PC-3 (cell line): ENCODE measurements around the gene SPRY4. TPM values are rescaled to one million over a fixed set of nuclear protein-coding genes. Genes with fewer than 3 reads are reported as not detected.

Source experiments
- ATAC-seq: fragments of 200-7000 bp; cut with Tn5 transposase; 2 replicates; pipeline ENCODE4 v1.9.1; 2020; ENCODE audit warnings: mild to moderate bottlenecking, moderate library complexity
- BruUV-seq: library from RNA; stranded (reverse); fragments of 400-500 nt; replicated peaks from 2 replicates; lab custom pipeline; 2021; lab: Mats Ljungman, UMichigan
- CTCF ChIA-PET: fragments of 300-600 bp; sonication (Branson Sonifier 250); formaldehyde crosslinking; loops from one replicate; lab custom pipeline; 2022; ENCODE audit warnings: antibody characterized with exemption; lab: Charles Lee
- POLR2A ChIA-PET: fragments of 300-600 bp; sonication (Branson Sonifier 250); formaldehyde crosslinking; loops from one replicate; lab custom pipeline; 2022; ENCODE audit warnings: antibody characterized with exemption; ENCODE audit not compliant: unreplicated experiment; lab: Charles Lee
- DNase-seq: peaks from one replicate; pipeline ENCODE4 v3.0.0-alpha.2; 2015
- H2AFZ ChIP-seq: fragments of 300-600 bp; sonication (generic); 2 replicates; pipeline ENCODE4 v1.6.0; 2016; ENCODE audit warnings: antibody characterized with exemption, low read length
- H3F3A ChIP-seq: fragments of 300-600 bp; sonication (generic); one replicate; pipeline ENCODE4 v1.6.0; 2017; ENCODE audit warnings: antibody characterized with exemption, low read length, control low read depth, mild to moderate bottlenecking; ENCODE audit not compliant: unreplicated experiment
- H3K27ac ChIP-seq: fragments of 300-600 bp; sonication (generic); 2 replicates; pipeline ENCODE4 v1.5.1; 2016; ENCODE audit warnings: mild to moderate bottlenecking, low read length
- H3K27me3 ChIP-seq: fragments of 300-600 bp; sonication (generic); 2 replicates; pipeline ENCODE4 v1.6.1; 2016; ENCODE audit warnings: low read length, mixed read lengths
- H3K36me3 ChIP-seq: fragments of 300-600 bp; sonication (generic); 2 replicates; pipeline ENCODE4 v1.6.1; 2016; ENCODE audit warnings: low read depth, mixed run types, low read length, mixed read lengths
- H3K4me1 ChIP-seq: fragments of 300-600 bp; sonication (generic); 2 replicates; pipeline ENCODE4 v1.5.1; 2016; ENCODE audit warnings: low read length; ENCODE audit not compliant: insufficient read depth
- H3K4me2 ChIP-seq: fragments of 300-600 bp; sonication (generic); 2 replicates; pipeline ENCODE4 v1.6.0; 2016; ENCODE audit warnings: low read length
- H3K4me3 ChIP-seq: fragments of 300-600 bp; sonication (generic); 2 replicates; pipeline ENCODE4 v1.5.1; 2016; ENCODE audit warnings: mild to moderate bottlenecking, low read length, mixed read lengths
- H3K79me2 ChIP-seq: fragments of 300-600 bp; sonication (generic); 2 replicates; pipeline ENCODE4 v1.6.1; 2017; ENCODE audit warnings: low read length, mixed read lengths
- H3K9ac ChIP-seq: fragments of 300-600 bp; sonication (generic); 2 replicates; pipeline ENCODE4 v1.6.0; 2016; ENCODE audit warnings: mild to moderate bottlenecking, low read length
- H3K9me2 ChIP-seq: fragments of 300-600 bp; sonication (generic); replicated peaks from 2 replicates; pipeline ENCODE4 v1.6.1; 2016; ENCODE audit warnings: mixed run types, low read length, mixed read lengths
- H3K9me3 ChIP-seq: fragments of 300-600 bp; sonication (generic); 2 replicates; pipeline ENCODE4 v1.6.1; 2016; ENCODE audit warnings: low read length, mixed read lengths
- H4K20me1 ChIP-seq: fragments of 300-600 bp; sonication (generic); 2 replicates; pipeline ENCODE4 v1.6.1; 2016; ENCODE audit warnings: low read length, mixed read lengths
- CTCF ChIP-seq: fragments of 300-600 bp; sonication (generic); conservative IDR thresholded peaks from 2 replicates; pipeline ENCODE4 v1.5.1; 2017; ENCODE audit warnings: antibody characterized with exemption, low read depth, mild to moderate bottlenecking, low read length
- EZH2 ChIP-seq: fragments of 300-600 bp; sonication (generic); IDR thresholded peaks from one replicate; pipeline ENCODE4 v1.6.1; 2017; ENCODE audit warnings: antibody characterized with exemption, mild to moderate bottlenecking, low read length; ENCODE audit not compliant: unreplicated experiment
- EZH2phosphoT487 ChIP-seq: fragments of 300-600 bp; sonication (generic); IDR thresholded peaks from 2 replicates; pipeline ENCODE4 v1.6.1; 2018; ENCODE audit warnings: mild to moderate bottlenecking, antibody characterized with exemption, low read length, borderline replicate concordance
- intact Hi-C: fragments of 100-400 bp; cut with micrococcal nuclease; formaldehyde crosslinking; loops from 2 replicates; pipeline ENCODE4 v1.9.0; 2023
- total RNA-seq: library from RNA; depleted of rRNA; stranded (reverse); fragments of >200 nt; gene quantifications from 2 replicates; pipeline ENCODE4 v1.2.3, GENCODE V29; 2014

The SPRY4 gene
- total RNA-seq, 1 experiment from 2014 or later = 38.4 TPM

GRCh38 chr5:142307146-142307890, 17.5 kb downstream of the SPRY4 start:
- intact Hi-C loops = loop anchor here (1.0 kb wide), 3 partner anchors 86 to 155 kb away; no protein-coding TSS in a partner anchor
- Histone ChIP-seq H3F3A (no peaks in the 10 kb centered on the region), H3K79me2 (peaks cover 18% of the 10 kb centered on the region), H3K27me3 (no peaks in the 10 kb centered on the region), H3K27ac (0 out of 2 replicates have a peak overlapping the region, but pooled peaks have one; percentile 9), H3K4me2 (no peak overlapping the region), H3K36me3 (peaks cover 13% of the 10 kb centered on the region; the same call in 1 of the 2 replicates), H3K4me1 (no peaks in the 10 kb centered on the region), H2AFZ (no peak overlapping the region), H3K4me3 (no peak overlapping the region), H3K9ac (no peak overlapping the region), H4K20me1 (peaks cover 13% of the 10 kb centered on the region; the same call in 1 of the 2 replicates), H3K9me3 (no peaks in the 10 kb centered on the region), H3K9me2 (no peaks in the 10 kb centered on the region)
- BruUV-seq = TSS peak; percentile 1
- ChIA-PET CTCF (interaction anchor here (0.6 kb wide), 2 partner anchors 125 to 153 kb away, joined by 4 to 7 read pairs; no protein-coding TSS in a partner anchor), POLR2A (interaction anchor here (0.6 kb wide), 1 partner anchor 155 kb away, joined by 3 read pairs; no protein-coding TSS in a partner anchor)
- peak; percentile 6 for ATAC-seq
- no peak for TF ChIP-seq EZH2
- TF ChIP-seq EZH2phosphoT487 = no peak
- TF ChIP-seq CTCF = no peak
- no peak for DNase-seq

DNA sequence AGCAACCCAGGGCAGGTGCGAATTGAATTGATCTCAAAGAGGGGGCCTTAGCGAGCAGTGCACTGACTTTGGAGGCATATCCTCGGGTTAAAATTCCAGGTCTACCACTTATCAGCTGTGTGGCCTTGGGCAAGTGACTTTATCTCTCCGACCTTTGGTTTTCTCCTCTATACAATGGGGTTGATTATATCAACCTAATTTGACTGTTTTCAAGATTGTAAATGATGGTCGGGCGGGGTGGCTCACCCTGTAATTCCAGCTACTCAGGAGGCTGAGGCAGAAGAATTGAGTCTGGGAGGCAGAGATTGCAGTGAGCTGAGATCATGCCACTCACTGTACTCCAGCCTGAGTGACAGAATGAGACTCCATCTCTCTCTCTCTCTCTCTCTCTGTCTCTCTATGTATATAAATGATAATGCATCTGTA, 18.7 kb downstream of the SPRY4 start:
- Histone ChIP-seq H3K9me2 (no peaks in the 10 kb centered on the region), H3K9ac (no peak overlapping the region), H3K79me2 (peaks cover 6% of the 10 kb centered on the region; the same call in 1 of the 2 replicates), H3K27me3 (no peaks in the 10 kb centered on the region), H2AFZ (no peak overlapping the region), H3K9me3 (no peaks in the 10 kb centered on the region), H3K4me2 (no peak overlapping the region), H3K4me3 (no peak overlapping the region), H3K4me1 (no peaks in the 10 kb centered on the region), H3K36me3 (peaks cover under 1% of the 10 kb centered on the region; the same call in 1 of the 2 replicates), H3F3A (no peaks in the 10 kb centered on the region), H3K27ac (no peak overlapping the region), H4K20me1 (peaks cover under 1% of the 10 kb centered on the region; the same call in 1 of the 2 replicates)
- BruUV-seq = no TSS peak
- ChIA-PET POLR2A (no interaction called here), CTCF (no interaction called here)
- intact Hi-C loops = no loop called here
- DNase-seq (no peak), ATAC-seq (no peak)
- TF ChIP-seq CTCF = no peak
- TF ChIP-seq EZH2phosphoT487 = no peak
- no peak for TF ChIP-seq EZH2

GRCh38 chr5:142305211-142305610, 19.6 kb downstream of the SPRY4 start:
- no peak overlapping the region for H3K4me2 ChIP-seq
- H3K79me2 ChIP-seq = no peaks in the 10 kb centered on the region
- no peaks in the 10 kb centered on the region for H3K4me1 ChIP-seq
- no peaks in the 10 kb centered on the region for H3K9me2 ChIP-seq
- no peak overlapping the region for H2AFZ ChIP-seq
- H3K9ac ChIP-seq = no peak overlapping the region
- H3K36me3 ChIP-seq = no peaks in the 10 kb centered on the region
- H3K27ac ChIP-seq = no peak overlapping the region
- no peak for DNase-seq
- no peak overlapping the region for H3K4me3 ChIP-seq
- intact Hi-C loops = no loop called here
- POLR2A ChIA-PET = no interaction called here
- no peaks in the 10 kb centered on the region for H3F3A ChIP-seq
- H4K20me1 ChIP-seq = no peaks in the 10 kb centered on the region; the same call in 1 of the 2 replicates
- no peaks in the 10 kb centered on the region for H3K9me3 ChIP-seq
- TF ChIP-seq CTCF (no peak), EZH2phosphoT487 (no peak), EZH2 (no peak)
- no peak for ATAC-seq
- no TSS peak for BruUV-seq
- CTCF ChIA-PET = no interaction called here
- H3K27me3 ChIP-seq = no peaks in the 10 kb centered on the region
